GM13976 (cell line): ENCODE results near the gene ECHDC1.

Experiments
- DNase-seq: peaks from one replicate; pipeline ENCODE4 v3.0.0; 2012; ENCODE audit warnings: low spot score
- in situ Hi-C: fragments of 300-500 bp; cut with MboI; formaldehyde crosslinking; loops from one replicate; pipeline ENCODE4 v1.12.0; 2022; ENCODE audit warnings: low sequenced_read_pairs, mixed read lengths, inconsistent platforms; ENCODE audit not compliant: unreplicated experiment
- TF ChIP-seq, protein P1 (sequence below): IDR thresholded peaks from 2 replicates; pipeline ENCODE4 v1.5.1; 2012; ENCODE audit warnings: borderline replicate concordance, mild to moderate bottlenecking; ENCODE audit not compliant: insufficient read depth; ENCODE audit errors: extremely low read depth, missing control alignments, control extremely low read depth

Gene ECHDC1

DNA sequence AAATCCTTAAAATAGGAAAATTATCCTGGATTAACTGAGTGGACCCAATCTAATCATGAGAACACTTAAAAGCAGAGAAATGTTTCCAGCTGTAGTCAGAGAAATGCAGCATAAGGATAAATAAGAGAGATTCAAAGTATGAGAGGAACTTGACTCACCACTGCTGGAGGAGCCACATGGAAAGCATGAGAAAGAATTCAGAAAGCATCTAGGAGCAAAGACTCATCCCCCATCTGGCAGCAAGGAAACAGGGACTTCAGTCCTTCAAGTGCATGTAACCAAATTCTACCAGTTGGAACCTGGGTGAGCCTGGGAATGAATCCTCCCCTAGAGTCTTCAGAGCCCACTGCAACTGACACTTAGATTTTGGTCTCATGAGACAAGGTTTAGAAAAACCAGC, 43.0 kb downstream of the ECHDC1 start:
- TF ChIP-seq, protein P1, sequence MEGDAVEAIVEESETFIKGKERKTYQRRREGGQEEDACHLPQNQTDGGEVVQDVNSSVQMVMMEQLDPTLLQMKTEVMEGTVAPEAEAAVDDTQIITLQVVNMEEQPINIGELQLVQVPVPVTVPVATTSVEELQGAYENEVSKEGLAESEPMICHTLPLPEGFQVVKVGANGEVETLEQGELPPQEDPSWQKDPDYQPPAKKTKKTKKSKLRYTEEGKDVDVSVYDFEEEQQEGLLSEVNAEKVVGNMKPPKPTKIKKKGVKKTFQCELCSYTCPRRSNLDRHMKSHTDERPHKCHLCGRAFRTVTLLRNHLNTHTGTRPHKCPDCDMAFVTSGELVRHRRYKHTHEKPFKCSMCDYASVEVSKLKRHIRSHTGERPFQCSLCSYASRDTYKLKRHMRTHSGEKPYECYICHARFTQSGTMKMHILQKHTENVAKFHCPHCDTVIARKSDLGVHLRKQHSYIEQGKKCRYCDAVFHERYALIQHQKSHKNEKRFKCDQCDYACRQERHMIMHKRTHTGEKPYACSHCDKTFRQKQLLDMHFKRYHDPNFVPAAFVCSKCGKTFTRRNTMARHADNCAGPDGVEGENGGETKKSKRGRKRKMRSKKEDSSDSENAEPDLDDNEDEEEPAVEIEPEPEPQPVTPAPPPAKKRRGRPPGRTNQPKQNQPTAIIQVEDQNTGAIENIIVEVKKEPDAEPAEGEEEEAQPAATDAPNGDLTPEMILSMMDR = no peak
- no peak for DNase-seq
- in situ Hi-C loops = loop anchor here (25.0 kb wide), 1 partner anchor 237 kb away; no protein-coding TSS in a partner anchor

DNA sequence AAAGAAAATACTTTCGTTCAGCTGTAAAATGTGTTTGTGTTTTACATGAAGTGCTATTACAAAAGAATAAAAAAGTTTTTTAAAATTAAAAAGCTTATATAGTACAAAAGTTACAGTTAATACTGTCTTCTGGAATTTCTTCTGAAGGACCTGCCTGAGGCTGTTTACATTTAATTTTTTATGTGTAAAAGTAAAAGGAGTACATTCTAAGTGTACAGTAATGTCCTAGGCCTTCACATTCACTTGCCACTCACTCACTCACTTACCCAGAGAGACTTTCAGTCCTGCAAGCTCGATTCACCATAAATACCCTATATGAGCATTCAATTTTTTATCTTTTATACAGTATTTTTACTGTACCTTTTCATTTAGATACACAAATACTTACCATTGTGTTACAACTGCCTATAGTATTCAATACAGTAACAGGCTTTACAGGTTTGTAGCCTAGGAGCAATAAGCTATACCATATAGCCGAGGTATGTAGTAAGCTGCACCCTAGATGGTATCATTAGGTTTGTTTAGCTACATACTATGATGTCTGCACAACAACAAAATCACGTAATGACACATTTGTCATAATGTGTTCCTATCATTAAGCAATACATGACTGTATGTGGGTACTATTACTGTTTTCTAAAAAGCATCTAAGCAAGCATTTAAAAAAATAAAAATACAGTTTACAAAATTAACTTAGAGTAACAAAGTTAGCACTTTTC, 43.7 kb downstream of the ECHDC1 start:
- in situ Hi-C loops = loop anchor here (25.0 kb wide), 1 partner anchor 238 kb away; no protein-coding TSS in a partner anchor
- no peak for DNase-seq
- TF ChIP-seq, protein P1 = no peak

DNA sequence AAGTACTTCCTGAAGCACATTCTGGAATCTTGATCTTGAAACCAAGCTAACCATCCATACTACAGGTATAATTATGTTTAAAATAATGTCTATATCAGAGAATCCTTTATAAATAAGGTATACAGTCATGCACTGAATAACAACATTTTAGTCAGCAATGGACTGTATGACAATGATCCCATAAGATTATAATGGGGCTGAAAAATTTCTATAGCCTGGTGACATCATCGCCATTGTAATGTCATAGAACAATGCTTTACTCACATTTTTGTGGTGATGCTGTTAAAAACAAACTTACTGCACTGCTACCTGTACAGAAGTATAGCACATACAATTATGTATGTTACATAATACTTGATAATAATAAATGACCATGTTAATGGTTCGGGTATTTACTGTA, 44.9 kb downstream of the ECHDC1 start:
- TF ChIP-seq, protein P1 = no peak
- DNase-seq = no peak
- in situ Hi-C loops = no loop called here

DNA sequence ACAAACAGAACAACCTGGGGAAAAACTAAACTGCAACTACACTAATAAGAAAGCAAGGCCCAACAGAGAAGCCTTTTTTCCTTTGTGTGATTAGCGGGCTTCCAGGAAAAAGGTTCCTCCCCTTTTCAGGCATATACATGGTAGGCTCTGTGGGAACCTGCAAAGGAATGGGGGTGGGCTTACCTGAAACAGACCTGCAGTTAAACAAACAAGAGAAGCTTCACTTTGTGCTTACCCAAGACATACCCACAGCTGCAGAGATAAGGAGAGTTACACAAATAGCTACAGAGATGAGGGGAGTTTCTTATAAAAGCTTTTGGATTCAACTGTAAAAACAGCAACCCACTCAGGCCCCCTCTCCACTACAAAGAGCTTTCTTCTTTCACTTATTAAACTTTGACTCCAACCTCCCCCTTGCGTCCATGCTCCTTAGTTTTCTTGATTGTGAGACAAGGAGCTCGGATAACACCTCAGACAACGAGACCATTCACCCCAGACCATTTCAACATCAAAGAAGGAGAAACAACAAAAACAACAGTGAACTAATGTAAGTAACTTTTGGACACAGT, 45.8 kb downstream of the ECHDC1 start:
- in situ Hi-C loops = no loop called here
- TF ChIP-seq, protein P1 = no peak
- no peak for DNase-seq

DNA sequence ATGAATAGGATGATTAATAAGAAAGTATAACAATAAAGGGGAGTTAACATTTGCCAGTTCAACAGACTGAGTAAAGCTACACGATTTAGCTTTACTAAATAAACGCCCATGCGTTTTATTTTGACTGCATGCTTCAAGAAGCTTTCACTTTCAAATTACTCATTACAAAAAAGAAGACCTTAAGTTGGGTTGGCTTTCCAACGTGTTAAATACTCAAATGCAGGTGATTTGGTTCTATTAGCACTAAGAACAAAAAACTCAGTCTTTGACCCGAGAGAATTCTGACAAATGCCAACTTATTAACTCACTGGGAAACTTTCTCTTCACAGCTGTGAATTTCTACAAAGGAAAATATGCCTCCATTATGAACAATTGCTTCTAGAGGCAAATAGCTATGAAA, 51.9 kb downstream of the ECHDC1 start:
- in situ Hi-C loops = no loop called here
- DNase-seq = peak; percentile 16
- TF ChIP-seq, protein P1 = no peak

DNA sequence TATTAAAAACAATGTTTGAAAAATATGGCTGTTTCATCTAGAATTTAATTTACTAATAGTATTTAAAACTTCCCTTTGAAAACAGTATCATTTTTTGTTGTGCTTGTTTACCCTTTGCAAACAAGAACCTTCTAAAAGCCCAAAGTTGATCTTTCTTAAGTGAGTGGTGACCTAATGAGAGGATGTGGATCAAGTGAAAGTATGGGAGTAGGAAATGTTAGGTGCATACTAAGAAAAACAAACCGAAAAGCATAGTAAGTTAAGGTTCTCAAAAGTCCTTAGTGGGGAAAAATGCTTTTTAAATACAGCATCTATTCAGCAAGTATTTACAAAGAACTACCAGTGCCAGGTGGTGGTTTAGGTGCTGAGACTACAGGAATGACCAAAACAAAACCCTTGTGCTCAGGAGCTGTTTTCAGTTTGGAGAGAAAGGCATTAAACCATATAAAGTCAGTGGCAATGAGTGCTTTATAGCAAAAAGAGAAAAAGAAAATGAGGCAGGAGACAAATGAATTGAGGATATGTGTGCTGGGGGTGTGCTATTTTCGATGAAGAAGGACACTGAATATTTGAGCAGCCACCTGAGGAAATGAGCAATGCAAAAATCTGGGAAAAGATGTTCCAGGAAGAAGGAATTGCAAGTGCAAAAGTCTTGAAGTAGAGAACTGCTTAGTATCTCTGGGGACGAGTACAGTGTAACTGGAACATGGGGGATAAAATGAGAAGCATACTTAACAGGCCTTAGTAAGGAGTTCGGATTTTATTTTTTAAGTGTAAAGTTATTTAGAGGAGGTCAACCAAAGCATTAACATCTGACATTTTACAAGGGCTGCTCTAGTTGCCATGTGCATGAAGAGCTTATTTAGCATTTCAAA, 52.8 kb downstream of the ECHDC1 start:
- DNase-seq = no peak
- TF ChIP-seq, protein P1 = no peak
- in situ Hi-C loops = no loop called here
